Measurements from ENCODE around the gene CXCL16.
"Not testable (repeated sequence)": the region's sequence is repeated elsewhere in the genome, so short reads cannot be mapped to it uniquely, and the experiment has no call there.

Gene CXCL16

GRCh38 chr17:4721203-4722135, 18.3 kb downstream of the CXCL16 start:
- FAIRE-seq (no peak), DNase-seq (ENCODE audit: low spot score) (peak; percentile 42)

- no peak for DNase-seq (ENCODE audit: low spot score)
Observed at GRCh38 chr17:4720787-4721186, 18.9 kb downstream of the CXCL16 start.

GRCh38 chr17:4719684-4720221, 20.0 kb downstream of the CXCL16 start:
- DNase-seq (ENCODE audit: low spot score) (no peak), FAIRE-seq (no peak)

More at GRCh38 chr17:4720787-4721186, 18.9 kb downstream of the CXCL16 start:
- no peak for FAIRE-seq

- FAIRE-seq (no peak), DNase-seq (ENCODE audit: low spot score) (no peak)
Observed at GRCh38 chr17:4719146-4719545, 20.6 kb downstream of the CXCL16 start.

- FAIRE-seq (no peak), DNase-seq (ENCODE audit: low spot score) (no peak)
Observed at GRCh38 chr17:4718276-4718675, 21.5 kb downstream of the CXCL16 start.

GRCh38 chr17:4717791-4718190, 21.9 kb downstream of the CXCL16 start:
- FAIRE-seq (no peak), DNase-seq (ENCODE audit: low spot score) (no peak)

GRCh38 chr17:4716081-4716480, 23.6 kb downstream of the CXCL16 start:
- DNase-seq (ENCODE audit: low spot score) (no peak), FAIRE-seq (no peak)

GRCh38 chr17:4715063-4715744, 24.5 kb downstream of the CXCL16 start:
- no peak for DNase-seq (ENCODE audit: low spot score)
- FAIRE-seq: no peak

- not testable (repeated sequence) for FAIRE-seq; DNase-seq (ENCODE audit: low spot score)
Observed at GRCh38 chr17:4714340-4715062, 25.2 kb downstream of the CXCL16 start.

GRCh38 chr17:4712526-4712925, 27.2 kb downstream of the CXCL16 start:
- FAIRE-seq: no peak

GRCh38 chr17:4711661-4712181, 28.0 kb downstream of the CXCL16 start:
- FAIRE-seq: no peak
- DNase-seq (ENCODE audit: low spot score): no peak

More at GRCh38 chr17:4712526-4712925, 27.2 kb downstream of the CXCL16 start:
- DNase-seq (ENCODE audit: low spot score): no peak

GRCh38 chr17:4710693-4711634, 28.8 kb downstream of the CXCL16 start:
- DNase-seq (ENCODE audit: low spot score): no peak
- no peak for FAIRE-seq

- FAIRE-seq: peak; percentile 61
- DNase-seq (ENCODE audit: low spot score): peak; percentile 95
Observed at GRCh38 chr17:4709794-4710692, 29.7 kb downstream of the CXCL16 start, which contains the start of gene ARRB2. Gene ARRB2, plus strand, starts transcription at chr17:4710632. Its CDS starts 90 bp downstream, at chr17:4710722.

GRCh38 chr17:4708436-4708835, 31.3 kb downstream of the CXCL16 start:
- DNase-seq (ENCODE audit: low spot score): no peak
- FAIRE-seq: no peak

GRCh38 chr17:4706121-4706520, 33.6 kb downstream of the CXCL16 start:
- FAIRE-seq: peak; percentile 17
- no peak for DNase-seq (ENCODE audit: low spot score)

GRCh38 chr17:4704991-4705390, 34.7 kb downstream of the CXCL16 start:
- no peak for DNase-seq (ENCODE audit: low spot score)
- no peak for FAIRE-seq

GRCh38 chr17:4704574-4704907, 35.2 kb downstream of the CXCL16 start:
- not testable (repeated sequence) for FAIRE-seq

GRCh38 chr17:4703330-4703691, 36.4 kb downstream of the CXCL16 start:
- no peak for FAIRE-seq
- no peak for DNase-seq (ENCODE audit: low spot score)

More at GRCh38 chr17:4704574-4704907, 35.2 kb downstream of the CXCL16 start:
- DNase-seq (ENCODE audit: low spot score): not testable (repeated sequence)

- FAIRE-seq (no peak), DNase-seq (ENCODE audit: low spot score) (no peak)
Observed at GRCh38 chr17:4701116-4701515, 38.6 kb downstream of the CXCL16 start.
